HUES64 (cell line): ENCODE results near the gene LDB2.

ENCODE experiments used
- H3K27ac ChIP-seq: 2 replicates; pipeline ENCODE4 v1.7.0; 2013; ENCODE audit warnings: low read depth, low read length, inconsistent platforms
- H3K27me3 ChIP-seq: 2 replicates; pipeline ENCODE4 v1.6.1; 2013; ENCODE audit warnings: mild to moderate bottlenecking, low read length; ENCODE audit not compliant: insufficient read depth
- H3K36me3 ChIP-seq: 2 replicates; pipeline ENCODE4 v1.6.1; 2013; ENCODE audit warnings: mild to moderate bottlenecking, low read length; ENCODE audit not compliant: insufficient read depth
- H3K4me1 ChIP-seq: 2 replicates; pipeline ENCODE4 v1.6.1; 2013; ENCODE audit warnings: mild to moderate bottlenecking, low read length, moderate library complexity; ENCODE audit not compliant: insufficient read depth
- H3K4me3 ChIP-seq: 2 replicates; pipeline ENCODE4 v1.5.1; 2013; ENCODE audit warnings: mild to moderate bottlenecking, low read length, moderate library complexity
- H3K9ac ChIP-seq: 2 replicates; pipeline ENCODE4 v1.6.1; 2013; ENCODE audit warnings: mild to moderate bottlenecking, low read depth, low read length
- H3K9me3 ChIP-seq: 2 replicates; pipeline ENCODE4 v1.6.1; 2013; ENCODE audit warnings: low read depth, low read length; ENCODE audit not compliant: insufficient read depth
- WGBS: fragments of 150-250, 120-280 bp; methylation state at CpG from one replicate; pipeline ENCODE4 v1.1.7; 2013; ENCODE audit warnings: missing lambda C conversion rate; 5-methylcytosine and 5-hydroxymethylcytosine counted together

Gene LDB2

DNA sequence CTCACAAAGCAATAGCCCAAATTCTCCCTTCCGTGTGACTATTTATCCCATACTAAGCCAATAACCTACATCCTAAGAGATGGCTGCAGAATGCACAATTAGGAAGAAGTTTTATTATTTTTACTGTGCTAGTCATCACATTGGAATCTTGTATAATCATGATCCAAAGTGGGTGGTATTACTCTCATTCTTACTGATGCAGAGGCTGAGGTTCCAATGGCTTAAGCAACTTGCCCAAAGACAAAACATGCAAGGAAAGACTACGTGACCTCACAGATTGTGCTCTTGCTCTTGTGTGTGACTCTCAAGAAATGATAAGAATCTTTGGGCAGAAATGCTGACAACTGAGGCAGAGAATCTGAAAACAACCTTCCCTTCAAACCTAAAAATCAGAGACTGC lies 212.2 kb downstream of the LDB2 start:
- no peak overlapping the region for H3K27ac ChIP-seq
- H3K27me3 ChIP-seq = no peaks in the 10 kb centered on the region
- no peaks in the 10 kb centered on the region for H3K9me3 ChIP-seq
- H3K36me3 ChIP-seq = no peaks in the 10 kb centered on the region
- peaks cover 3% of the 10 kb centered on the region; the same call in 1 of the 2 replicates for H3K4me1 ChIP-seq
- no peak overlapping the region for H3K4me3 ChIP-seq
- WGBS = 92% methylated on average over 2 of the region's 2 CpGs
- H3K9ac ChIP-seq = no peak overlapping the region

GRCh38 chr4:16685536-16685935 lies 212.9 kb downstream of the LDB2 start:
- H3K9ac ChIP-seq = no peak overlapping the region
- H3K27ac ChIP-seq = no peak overlapping the region
- WGBS = 97% methylated on average over 8 of the region's 8 CpGs
- no peaks in the 10 kb centered on the region for H3K27me3 ChIP-seq
- H3K9me3 ChIP-seq = no peaks in the 10 kb centered on the region
- H3K4me1 ChIP-seq = peaks cover 3% of the 10 kb centered on the region; the same call in 1 of the 2 replicates
- H3K36me3 ChIP-seq = no peaks in the 10 kb centered on the region
- no peak overlapping the region for H3K4me3 ChIP-seq

- Histone ChIP-seq H3K4me1 (peaks cover 3% of the 10 kb centered on the region; the same call in 1 of the 2 replicates), H3K9me3 (no peaks in the 10 kb centered on the region), H3K36me3 (no peaks in the 10 kb centered on the region), H3K27ac (no peak overlapping the region), H3K27me3 (no peaks in the 10 kb centered on the region), H3K4me3 (no peak overlapping the region), H3K9ac (no peak overlapping the region)
- WGBS = 94% methylated on average over 3 of the region's 3 CpGs
Measured at GRCh38 chr4:16684935-16685334, 213.5 kb downstream of the LDB2 start.

GRCh38 chr4:16684097-16684496 lies 214.3 kb downstream of the LDB2 start:
- no peak overlapping the region for H3K4me3 ChIP-seq
- no peaks in the 10 kb centered on the region for H3K9me3 ChIP-seq
- H3K4me1 ChIP-seq = peaks cover 3% of the 10 kb centered on the region; the same call in 1 of the 2 replicates
- no peak overlapping the region for H3K27ac ChIP-seq
- no peaks in the 10 kb centered on the region for H3K36me3 ChIP-seq
- WGBS = 94% methylated on average over 5 of the region's 6 CpGs
- no peaks in the 10 kb centered on the region for H3K27me3 ChIP-seq
- no peak overlapping the region for H3K9ac ChIP-seq

DNA sequence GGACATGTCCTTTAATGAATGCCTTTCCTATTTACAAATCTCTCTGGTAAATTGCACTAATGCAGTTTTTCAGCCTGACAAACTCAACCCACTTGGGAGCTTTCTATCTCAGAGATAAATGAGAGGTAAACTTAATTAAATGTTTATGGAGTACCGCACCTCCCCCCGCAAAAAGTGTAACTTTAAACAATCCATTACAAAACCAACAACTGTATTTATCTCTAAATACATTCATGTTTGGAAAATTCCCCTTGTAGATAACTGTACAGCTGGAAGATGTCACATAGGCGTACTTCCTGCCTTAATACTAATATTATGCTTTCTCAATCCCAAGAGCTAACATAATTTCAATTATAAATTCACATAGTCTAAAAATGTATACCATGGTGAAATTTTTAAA lies 215.5 kb downstream of the LDB2 start:
- Histone ChIP-seq H3K4me3 (no peak overlapping the region), H3K9ac (no peak overlapping the region), H3K4me1 (peaks cover under 1% of the 10 kb centered on the region; the same call in 1 of the 2 replicates), H3K27me3 (no peaks in the 10 kb centered on the region), H3K9me3 (no peaks in the 10 kb centered on the region), H3K27ac (no peak overlapping the region), H3K36me3 (no peaks in the 10 kb centered on the region)
- 91% methylated on average over 3 of the region's 3 CpGs for WGBS

GRCh38 chr4:16677001-16677944 lies 221.2 kb downstream of the LDB2 start:
- Histone ChIP-seq H3K27me3 (no peaks in the 10 kb centered on the region), H3K36me3 (no peaks in the 10 kb centered on the region), H3K4me3 (no peak overlapping the region), H3K9me3 (no peaks in the 10 kb centered on the region), H3K27ac (no peak overlapping the region), H3K9ac (no peak overlapping the region), H3K4me1 (peaks cover 5% of the 10 kb centered on the region; the same call in 1 of the 2 replicates)
- 97% methylated on average over 3 of the region's 5 CpGs for WGBS

DNA sequence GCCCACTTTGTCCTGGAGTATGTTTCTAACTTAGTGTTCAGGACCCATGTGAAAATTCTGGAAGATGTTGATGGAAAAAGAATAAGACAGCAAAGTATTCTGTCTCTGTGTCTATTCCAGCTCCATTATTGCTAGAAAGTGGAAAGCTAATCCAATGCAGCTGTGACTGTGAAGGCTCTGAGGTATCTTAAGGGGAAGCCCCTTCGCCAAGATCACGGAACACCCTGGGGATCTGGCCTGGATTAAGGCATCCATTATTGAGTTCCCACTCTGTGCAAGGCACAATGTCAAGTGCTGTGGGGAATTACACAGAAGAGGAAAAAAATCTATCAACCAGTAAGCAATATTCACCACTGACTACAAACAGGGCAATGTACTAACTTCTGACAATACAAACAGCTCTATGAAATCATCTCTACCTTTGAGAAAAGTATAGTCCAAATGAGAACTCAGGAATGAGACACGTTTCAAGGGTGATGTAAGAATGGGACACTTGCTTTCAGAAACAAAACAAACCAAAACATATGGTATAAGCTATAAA lies 222.1 kb downstream of the LDB2 start:
- peaks cover 5% of the 10 kb centered on the region; the same call in 1 of the 2 replicates for H3K4me1 ChIP-seq
- H3K9me3 ChIP-seq = no peaks in the 10 kb centered on the region
- no peak overlapping the region for H3K9ac ChIP-seq
- no peak overlapping the region for H3K27ac ChIP-seq
- H3K27me3 ChIP-seq = no peaks in the 10 kb centered on the region
- WGBS = 100% methylated on average over 2 of the region's 3 CpGs
- H3K36me3 ChIP-seq = no peaks in the 10 kb centered on the region
- H3K4me3 ChIP-seq = no peak overlapping the region

DNA sequence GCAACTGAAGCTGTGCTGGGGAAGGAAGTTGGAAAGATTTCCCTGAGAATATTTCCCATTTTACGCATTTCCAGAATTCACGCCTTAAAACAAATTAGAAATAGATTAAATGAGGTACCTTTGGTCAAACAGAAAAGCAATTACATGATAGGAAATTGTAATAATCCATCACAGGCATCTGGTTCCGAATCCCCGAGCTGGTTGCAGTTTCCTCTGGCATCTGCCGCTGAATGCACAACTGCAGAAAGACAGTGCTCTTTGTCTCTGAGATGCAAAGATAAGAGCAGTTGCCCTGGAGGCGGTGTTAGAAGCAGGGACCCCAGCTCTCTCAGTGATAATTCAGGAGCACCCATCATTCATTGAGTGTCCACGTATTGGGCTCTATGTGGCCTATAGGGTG lies 224.4 kb downstream of the LDB2 start:
- 73% methylated on average over 5 of the region's 7 CpGs for WGBS
- H3K4me3 ChIP-seq = no peak overlapping the region

GRCh38 chr4:16672421-16672820 lies 226.0 kb downstream of the LDB2 start:
- Histone ChIP-seq H3K27ac (no peak overlapping the region), H3K4me1 (peaks cover 2% of the 10 kb centered on the region; the same call in 1 of the 2 replicates), H3K4me3 (no peak overlapping the region), H3K9ac (no peak overlapping the region), H3K36me3 (no peaks in the 10 kb centered on the region), H3K27me3 (no peaks in the 10 kb centered on the region), H3K9me3 (no peaks in the 10 kb centered on the region)
- WGBS = 74% methylated on average over 2 of the region's 2 CpGs

More for the DNA sequence above, 224.4 kb downstream of the LDB2 start:
- Histone ChIP-seq H3K9ac (no peak overlapping the region), H3K27ac (no peak overlapping the region), H3K9me3 (no peaks in the 10 kb centered on the region), H3K36me3 (no peaks in the 10 kb centered on the region), H3K27me3 (no peaks in the 10 kb centered on the region), H3K4me1 (peaks cover 5% of the 10 kb centered on the region; the same call in 1 of the 2 replicates)

- WGBS = 91% methylated on average over 2 of the region's 2 CpGs
- Histone ChIP-seq H3K27ac (no peak overlapping the region), H3K27me3 (no peaks in the 10 kb centered on the region), H3K9ac (no peak overlapping the region), H3K4me1 (no peaks in the 10 kb centered on the region), H3K9me3 (no peaks in the 10 kb centered on the region), H3K4me3 (no peak overlapping the region), H3K36me3 (no peaks in the 10 kb centered on the region)
Measured at GRCh38 chr4:16671741-16672140, 226.7 kb downstream of the LDB2 start.

- 100% methylated on average over 1 of the region's 1 CpG for WGBS
- H3K27me3 ChIP-seq = no peaks in the 10 kb centered on the region
Measured at GRCh38 chr4:16670727-16671126, 227.7 kb downstream of the LDB2 start.

More at GRCh38 chr4:16670727-16671126, 227.7 kb downstream of the LDB2 start:
- H3K36me3 ChIP-seq = no peaks in the 10 kb centered on the region
- H3K9ac ChIP-seq = no peak overlapping the region
- H3K9me3 ChIP-seq = no peaks in the 10 kb centered on the region
- H3K4me3 ChIP-seq = no peak overlapping the region
- no peaks in the 10 kb centered on the region for H3K4me1 ChIP-seq
- no peak overlapping the region for H3K27ac ChIP-seq
